Mammary epithelial cell (primary cell): ENCODE results near the gene PLK2.

ENCODE experiments used
- EZH2 ChIP-seq: IDR thresholded peaks from 2 replicates; pipeline ENCODE4 v1.6.1; 2012; ENCODE audit warnings: low read length, inconsistent platforms, borderline replicate concordance
- TF ChIP-seq, protein P1 (sequence below), 2 donors: IDR thresholded peaks in 1 of 2; conservative IDR thresholded peaks in 1 of 2; 2 replicates each; pipeline ENCODE4 v1.5.1; 2011 to 2012; ENCODE audit warnings: inconsistent platforms in 2 of 2, low read length in 2 of 2, mild to moderate bottlenecking in 2 of 2, control low read depth in 1 of 2, low read depth in 1 of 2; ENCODE audit not compliant: insufficient read depth in 1 of 2; ENCODE audit errors: extremely low read depth in 1 of 2

DNA sequence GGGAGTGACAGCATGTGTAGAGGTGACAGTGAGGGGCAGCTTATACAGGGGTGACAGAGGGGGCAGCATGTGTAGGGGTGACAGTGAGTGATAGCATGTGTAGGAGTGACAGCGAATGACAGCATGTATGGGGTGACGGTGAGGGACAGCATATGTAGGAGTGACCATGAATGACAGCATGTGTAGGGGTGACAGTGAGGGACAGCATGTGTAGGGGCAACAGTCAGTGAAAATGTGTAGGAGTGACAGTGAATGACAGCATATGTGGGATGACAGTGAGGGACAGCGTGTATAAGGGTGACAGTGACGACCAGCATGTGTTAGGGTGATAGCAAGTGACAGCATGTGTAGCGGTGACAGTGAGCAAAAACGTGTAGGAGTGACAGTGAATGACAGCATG, 21.9 kb upstream of the PLK2 start:
- TF ChIP-seq EZH2, result no peak
- TF ChIP-seq, protein P1, sequence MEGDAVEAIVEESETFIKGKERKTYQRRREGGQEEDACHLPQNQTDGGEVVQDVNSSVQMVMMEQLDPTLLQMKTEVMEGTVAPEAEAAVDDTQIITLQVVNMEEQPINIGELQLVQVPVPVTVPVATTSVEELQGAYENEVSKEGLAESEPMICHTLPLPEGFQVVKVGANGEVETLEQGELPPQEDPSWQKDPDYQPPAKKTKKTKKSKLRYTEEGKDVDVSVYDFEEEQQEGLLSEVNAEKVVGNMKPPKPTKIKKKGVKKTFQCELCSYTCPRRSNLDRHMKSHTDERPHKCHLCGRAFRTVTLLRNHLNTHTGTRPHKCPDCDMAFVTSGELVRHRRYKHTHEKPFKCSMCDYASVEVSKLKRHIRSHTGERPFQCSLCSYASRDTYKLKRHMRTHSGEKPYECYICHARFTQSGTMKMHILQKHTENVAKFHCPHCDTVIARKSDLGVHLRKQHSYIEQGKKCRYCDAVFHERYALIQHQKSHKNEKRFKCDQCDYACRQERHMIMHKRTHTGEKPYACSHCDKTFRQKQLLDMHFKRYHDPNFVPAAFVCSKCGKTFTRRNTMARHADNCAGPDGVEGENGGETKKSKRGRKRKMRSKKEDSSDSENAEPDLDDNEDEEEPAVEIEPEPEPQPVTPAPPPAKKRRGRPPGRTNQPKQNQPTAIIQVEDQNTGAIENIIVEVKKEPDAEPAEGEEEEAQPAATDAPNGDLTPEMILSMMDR (conservative IDR thresholded peaks at IDR 0.05 in 1 of 2, IDR thresholded peaks at IDR 0.05 in 1 of 2; ENCODE audit: extremely low read depth in 1 of 2, insufficient read depth in 1 of 2, low read depth in 1 of 2, low read length in 2 of 2), result no peak
